ENCODE results near the gene MCM7. TPM values are rescaled to one million over a fixed set of nuclear protein-coding genes. Genes with fewer than 3 reads are reported as not detected.

The MCM7 gene
- polyA plus RNA-seq, 3 donors = 146 to 157 (median 157) TPM

DNA sequence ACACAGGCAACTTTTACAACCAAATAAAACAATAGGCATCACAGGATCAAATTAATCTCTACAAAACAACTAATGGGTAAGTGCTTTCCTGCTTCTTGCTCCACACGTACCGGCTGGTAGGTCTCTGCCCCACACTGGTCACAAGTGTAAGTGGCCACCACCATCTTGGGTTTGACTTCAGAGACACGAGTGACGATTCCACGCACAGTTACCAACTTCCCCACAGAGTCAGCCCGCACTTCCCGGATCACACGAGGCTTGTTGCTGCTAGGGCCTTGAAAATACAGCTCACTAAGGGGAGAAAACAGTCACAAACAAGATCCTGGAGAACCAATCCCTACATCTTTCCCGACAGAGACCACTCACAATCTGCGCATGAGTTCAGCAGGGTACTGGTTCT lies 2.3 kb downstream of the MCM7 start:
- no peak for DNase-seq (ENCODE audit: low read depth in 3 of 3, low spot score in 2 of 3)

DNA sequence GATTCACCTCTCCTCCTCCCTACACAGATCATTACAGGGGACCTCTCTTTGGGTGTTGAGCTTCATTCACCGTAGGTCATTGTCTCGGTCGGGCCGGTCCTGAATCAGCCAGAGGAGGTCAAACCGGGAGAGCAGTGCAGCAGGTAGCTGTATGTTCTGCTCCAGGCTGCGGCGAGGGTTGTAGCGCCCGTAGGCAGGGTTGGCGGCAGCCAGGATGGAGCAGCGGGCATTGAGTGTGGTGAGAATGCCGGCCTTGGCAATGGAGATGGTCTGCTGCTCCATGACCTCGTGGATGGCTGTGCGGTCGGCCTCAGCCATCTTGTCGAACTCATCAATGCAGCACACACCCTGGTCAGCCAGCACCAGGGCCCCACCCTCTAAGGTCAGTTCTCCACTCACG lies 5.5 kb downstream of the MCM7 start:
- DNase-seq (ENCODE audit: low read depth in 3 of 3, low spot score in 2 of 3) = no peak

DNA sequence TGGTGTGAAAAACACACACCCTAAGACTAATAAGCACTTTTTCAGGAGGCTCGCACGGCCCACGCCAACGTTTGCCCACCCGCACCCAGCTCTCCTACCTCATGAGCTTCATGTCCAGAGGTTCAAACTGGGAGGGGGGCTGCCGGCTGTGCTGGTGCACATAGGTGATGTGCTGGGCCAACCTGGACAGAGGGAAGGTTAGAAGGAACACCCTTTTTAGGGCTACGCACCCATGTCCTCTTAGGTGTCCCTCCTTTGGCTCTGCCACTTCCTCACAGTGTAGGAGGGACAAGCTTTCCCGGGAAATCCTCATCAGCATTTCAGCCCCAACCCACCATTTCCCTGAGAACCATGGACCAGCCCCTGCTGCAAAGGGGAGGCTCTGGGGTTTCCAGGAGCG lies 5.9 kb downstream of the MCM7 start:
- no peak for DNase-seq (ENCODE audit: low read depth in 3 of 3, low spot score in 2 of 3)

DNA sequence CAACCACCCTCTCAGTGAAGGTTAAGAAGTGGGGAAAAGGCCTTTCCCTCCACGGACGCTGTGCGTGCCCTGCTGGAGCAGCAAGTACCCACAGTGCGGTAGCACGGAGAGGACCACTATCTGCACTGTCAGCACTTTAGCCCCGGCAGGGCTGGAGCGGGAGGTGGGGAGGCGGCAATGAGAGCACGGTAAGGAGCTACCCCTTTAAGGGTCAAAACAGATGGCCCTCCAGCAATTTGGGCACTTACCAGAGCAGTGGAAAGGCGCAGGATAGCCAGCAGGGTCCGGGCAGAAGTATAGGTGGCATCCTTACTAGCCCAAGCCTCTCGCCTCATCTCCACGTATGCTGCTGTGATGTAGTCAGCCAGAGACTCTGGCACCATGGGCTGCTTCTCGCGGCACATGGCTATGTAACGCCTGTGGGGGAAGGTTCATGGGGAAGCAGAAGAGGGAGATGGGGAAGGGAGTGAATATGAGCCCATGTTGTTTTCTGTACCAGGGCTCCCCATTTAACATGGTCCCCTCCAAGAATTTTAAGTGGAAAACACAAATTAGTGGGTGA lies 7.2 kb downstream of the MCM7 start:
- no peak for DNase-seq (ENCODE audit: low read depth in 3 of 3, low spot score in 2 of 3)

DNA sequence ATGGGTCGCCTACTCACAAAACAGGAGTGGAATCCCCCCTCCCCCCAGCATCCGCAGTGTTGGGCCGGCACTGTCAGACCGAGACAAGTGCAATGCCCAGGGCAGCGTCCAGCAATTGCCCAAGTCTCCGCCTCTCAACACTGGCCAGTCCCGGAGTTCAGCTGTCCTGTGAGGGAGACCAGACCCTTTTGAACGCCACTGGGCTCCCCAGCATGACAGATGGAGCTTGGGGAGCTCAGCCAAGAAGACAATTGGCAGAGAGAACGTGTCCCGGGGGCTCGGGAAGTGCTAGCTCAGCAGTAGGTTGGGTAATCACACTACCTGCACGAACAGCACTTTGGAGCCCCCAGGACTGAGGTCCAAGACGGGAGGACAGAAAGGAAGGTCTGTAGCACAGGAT lies 7.7 kb downstream of the MCM7 start:
- DNase-seq (ENCODE audit: low read depth in 3 of 3, low spot score in 2 of 3) = no peak

DNA sequence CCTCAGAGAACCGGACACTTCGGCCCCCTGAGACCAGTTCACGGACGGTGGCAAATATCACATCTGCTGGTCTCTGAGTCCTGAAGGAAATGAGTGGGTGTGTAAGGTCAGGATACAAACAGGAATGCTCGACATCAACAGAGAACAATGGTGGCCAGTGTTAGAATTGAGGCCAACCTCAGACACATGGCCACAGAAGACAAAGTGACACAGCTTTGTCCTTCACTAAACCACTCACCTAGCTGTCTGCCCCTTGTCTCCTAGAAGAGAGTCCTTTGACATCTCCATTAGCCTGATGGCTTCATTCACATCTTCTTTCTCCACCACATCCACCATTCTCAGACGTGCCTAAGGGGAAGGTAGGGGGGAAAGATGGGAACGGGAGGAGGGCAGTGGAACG lies 8.1 kb downstream of the MCM7 start:
- DNase-seq (ENCODE audit: low read depth in 3 of 3, low spot score in 2 of 3) = no peak

DNA sequence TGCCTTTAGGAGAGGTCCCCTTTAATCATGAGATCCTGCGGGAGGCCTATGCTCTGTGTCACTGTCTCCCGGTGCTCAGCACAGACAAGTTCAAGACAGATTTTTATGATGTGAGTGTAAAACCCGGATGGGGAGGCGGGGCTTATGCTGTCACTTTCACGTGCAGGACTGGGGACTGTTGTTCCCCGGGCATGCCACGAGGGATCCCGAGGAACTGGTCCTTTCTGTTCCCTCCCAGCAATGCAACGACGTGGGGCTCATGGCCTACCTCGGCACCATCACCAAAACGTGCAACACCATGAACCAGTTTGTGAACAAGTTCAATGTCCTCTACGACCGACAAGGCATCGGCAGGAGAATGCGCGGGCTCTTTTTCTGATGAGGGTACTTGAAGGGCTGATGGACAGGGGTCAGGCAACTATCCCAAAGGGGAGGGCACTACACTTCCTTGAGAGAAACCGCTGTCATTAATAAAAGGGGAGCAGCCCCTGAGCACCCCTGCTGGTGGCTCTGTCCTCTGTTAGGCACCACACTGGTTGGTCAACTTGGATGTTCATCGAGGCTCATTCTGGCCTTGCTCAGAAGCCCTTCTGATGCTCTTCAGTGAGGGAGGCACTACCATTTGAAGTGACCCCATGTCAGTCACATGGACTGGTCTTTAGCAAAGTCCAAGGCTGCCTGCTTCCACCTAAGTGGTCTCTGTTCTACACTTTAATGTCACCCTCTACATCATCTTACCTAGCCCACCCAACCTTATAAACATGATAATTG lies 9.6 kb downstream of the MCM7 start:
- no peak for DNase-seq (ENCODE audit: low read depth in 3 of 3, low spot score in 2 of 3)

DNA sequence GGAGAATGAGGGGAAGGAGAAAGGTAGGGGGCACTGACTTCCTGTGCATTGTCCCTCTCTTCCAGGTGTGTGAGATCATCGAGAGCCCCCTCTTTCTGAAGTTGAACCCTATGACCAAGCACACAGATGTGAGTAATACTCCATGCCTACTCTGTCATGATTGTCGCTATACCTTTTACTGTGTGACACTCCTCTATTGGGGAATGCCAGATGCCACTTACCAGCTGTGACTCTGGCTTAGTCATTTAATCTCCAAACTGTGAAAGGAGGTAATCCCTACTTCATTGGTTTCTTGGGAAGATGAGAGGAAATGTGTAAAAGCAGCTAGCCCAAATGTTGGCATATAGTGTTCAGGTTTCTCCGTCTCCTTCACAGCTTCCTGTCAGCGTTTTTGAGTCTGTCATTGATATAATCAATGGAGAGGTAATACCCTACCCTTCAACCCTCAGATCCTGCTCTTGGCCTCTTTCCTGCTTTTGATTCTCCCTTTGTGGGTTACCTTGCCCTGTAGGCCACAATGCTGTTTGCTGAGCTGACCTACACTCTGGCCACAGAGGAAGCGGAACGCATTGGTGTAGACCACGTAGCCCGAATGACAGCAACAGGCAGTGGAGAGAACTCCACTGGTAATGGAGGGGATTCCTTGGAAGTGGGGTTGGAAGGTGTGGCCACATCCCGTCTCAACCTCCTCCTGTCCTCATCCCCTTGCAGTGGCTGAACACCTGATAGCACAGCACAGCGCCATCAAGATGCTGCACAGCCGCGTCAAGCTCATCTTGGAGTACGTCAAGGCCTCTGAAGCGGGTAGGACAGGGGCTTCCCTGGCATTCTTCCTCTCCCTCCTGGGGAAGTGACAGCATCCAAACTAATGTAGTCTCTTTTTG lies 10.4 kb downstream of the MCM7 start:
- DNase-seq (ENCODE audit: low read depth in 3 of 3, low spot score in 2 of 3) = no peak

DNA sequence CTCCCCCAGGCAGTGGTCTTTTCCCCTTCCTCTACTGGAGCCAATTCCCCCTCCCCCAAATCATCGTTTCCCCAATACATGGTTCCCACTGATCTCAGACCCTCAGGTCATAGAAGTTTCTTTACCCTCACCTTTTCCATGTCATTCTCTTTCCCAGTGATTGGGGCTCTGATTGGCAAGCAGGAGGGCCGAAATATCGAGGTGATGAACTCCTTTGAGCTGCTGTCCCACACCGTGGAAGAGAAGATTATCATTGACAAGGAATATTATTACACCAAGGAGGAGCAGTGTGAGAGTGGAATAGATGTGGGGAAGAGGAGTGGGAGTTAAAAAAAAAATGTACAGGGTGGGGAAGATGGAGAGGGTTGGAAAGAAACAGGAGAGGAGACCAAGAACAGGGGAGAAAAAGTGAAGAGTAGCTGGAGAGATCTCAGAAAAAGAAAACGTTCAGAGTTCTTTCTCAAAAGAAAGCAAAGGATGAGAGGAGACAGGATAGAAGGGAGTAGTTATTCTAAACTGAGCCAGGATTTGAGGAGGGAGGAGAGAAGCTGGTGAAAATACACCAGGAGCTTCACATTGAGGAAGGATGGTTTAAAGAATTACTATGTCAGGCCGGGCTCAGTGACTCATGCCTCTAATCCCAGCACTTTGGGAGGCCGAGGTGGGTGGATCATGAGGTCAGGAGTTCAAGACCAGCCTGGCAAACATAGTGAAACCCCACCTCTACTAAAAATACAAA lies 11.6 kb downstream of the MCM7 start:
- no peak for DNase-seq (ENCODE audit: low read depth in 3 of 3, low spot score in 2 of 3)

DNA sequence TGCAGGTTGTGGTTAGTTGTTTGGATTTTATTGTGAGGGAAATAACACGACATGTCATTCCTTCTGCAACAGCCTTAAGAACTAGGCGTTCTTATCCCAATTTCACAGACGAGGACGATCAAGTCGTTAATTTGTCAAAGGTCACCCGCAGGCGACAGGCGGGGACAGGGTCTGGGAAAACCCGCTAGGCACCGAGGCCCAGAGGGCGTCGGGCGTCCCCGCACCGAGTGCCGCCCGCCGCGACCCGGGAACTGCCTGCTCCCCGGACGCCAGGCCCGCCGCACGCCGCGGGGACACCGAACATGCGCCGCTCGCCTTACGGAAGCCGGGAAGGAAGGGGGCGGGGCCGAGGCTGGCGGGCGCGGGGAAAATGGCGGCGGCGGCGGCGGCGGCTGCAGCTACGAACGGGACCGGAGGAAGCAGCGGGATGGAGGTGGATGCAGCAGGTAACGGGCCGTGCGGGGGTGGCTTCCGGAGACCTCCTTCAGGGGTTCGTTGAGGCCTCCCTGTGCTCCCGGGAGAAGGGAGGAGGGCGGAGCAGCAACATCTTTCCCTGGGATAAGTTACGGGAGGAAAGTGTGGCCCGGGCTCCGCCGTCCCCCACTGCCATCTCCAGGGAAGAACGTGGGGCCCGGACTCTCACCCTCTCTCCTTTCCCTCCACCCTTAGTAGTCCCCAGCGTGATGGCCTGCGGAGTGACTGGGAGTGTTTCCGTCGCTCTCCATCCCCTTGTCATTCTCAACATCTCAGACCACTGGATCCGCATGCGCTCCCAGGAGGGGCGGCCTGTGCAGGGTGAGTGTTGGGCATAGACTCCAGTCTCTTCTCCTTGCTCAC lies 12.4 kb downstream of the MCM7 start, which contains the start of gene COPS6:
TSS of gene COPS6 (plus strand) at position 349 of the 837 bp plus-strand sequence. CDS start at position 371, 22 bp downstream.
- no peak for DNase-seq (ENCODE audit: low read depth in 3 of 3, low spot score in 2 of 3)

DNA sequence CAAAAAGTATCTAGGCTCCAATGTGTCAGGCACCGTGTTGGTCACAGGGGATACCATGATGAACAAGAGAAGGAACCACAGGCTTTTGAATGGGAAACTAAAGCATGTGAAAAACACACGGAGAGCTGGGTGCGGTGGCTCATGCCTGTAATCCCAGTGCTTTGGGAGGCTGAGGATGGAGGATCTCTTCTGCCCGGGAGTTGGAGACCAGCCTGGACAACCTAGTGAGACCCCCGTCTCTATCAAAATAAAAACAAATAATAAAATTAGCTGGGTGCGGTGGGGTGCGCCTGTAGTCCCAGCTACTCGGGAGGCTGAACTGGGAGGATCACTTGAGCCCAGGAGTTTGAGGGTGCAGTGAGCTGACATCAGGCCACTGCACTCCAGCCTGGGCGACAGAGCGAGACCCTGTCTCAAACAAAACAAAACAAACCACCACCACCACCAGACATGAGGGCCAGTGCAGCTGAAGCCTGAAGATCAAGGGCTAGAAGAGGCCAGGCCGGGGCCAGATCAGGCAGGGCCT lies 13.0 kb downstream of the MCM7 start:
- no peak for DNase-seq (ENCODE audit: low read depth in 3 of 3, low spot score in 2 of 3)

DNA sequence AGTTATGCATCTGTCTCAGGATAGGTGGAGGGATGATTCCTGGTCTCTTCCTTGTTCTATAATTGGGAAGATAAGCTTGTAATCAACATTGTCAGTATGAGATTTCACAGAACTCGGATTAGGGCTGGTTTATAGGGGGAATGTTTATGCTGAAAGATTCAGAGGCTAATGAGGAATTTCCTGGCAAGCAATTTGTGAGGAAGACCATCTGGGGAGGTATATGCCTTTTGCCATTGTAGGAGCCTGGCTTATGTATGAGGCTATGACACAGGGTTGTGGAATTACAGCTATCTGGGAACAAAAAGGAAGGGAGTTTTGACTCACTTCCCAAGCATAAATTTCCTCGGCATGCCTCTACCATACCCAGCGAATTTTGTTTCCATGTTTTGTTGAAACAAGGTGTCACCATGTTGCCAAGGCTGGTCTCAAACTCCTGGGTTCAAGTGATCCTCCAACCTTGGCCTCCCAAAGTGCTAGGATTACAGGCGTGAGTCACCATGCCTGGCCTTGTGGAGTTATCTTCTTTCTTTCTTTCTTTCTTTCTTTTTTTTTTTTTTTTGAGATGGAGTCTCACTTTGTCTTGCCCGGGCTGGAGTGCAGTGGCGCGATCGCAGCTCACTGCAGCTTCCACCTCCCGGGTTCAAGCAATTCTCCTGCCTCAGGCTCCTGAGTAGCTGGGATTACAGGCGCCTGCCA lies 14.0 kb downstream of the MCM7 start:
- no peak for DNase-seq (ENCODE audit: low read depth in 3 of 3, low spot score in 2 of 3)

DNA sequence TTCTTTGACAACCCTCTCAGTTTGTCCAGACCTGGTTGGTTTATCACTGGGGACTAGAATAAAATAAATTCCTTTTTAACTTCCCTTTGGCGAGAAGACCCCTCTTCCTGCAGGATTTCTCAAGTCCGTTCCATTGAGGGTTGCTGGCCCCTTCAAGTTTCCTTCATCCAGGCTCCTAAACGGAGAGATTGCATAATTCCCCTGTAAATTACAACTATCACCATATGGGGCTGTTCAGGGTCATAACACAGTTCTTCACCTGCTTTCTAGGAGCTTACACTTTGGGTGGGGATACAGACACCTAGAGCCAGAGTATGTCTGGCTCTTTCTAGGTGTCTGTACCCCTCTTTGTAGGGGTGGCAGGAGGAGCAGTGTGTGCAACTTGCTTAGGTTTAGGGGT lies 15.7 kb downstream of the MCM7 start:
- no peak for DNase-seq (ENCODE audit: low read depth in 3 of 3, low spot score in 2 of 3)

DNA sequence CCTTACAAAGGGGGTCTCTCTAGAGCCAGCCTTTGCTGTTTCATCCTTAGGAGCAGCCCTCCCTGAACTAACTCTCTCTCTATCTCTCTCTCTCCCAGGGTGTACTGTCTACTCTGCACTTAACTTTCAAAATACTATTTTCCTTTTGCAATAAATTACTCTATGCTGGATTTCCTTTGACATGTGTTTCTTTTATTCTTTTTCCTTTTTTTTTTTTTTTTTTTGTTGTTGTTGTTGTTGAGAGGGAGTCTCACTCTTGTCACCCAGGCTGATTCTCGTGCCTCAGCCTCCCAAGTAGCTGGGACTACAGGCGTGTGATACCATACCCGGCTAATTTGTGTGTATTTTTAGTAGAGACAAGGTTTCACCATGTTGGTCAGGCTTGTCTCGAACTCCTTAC lies 18.2 kb downstream of the MCM7 start:
- no peak for DNase-seq (ENCODE audit: low read depth in 3 of 3, low spot score in 2 of 3)

DNA sequence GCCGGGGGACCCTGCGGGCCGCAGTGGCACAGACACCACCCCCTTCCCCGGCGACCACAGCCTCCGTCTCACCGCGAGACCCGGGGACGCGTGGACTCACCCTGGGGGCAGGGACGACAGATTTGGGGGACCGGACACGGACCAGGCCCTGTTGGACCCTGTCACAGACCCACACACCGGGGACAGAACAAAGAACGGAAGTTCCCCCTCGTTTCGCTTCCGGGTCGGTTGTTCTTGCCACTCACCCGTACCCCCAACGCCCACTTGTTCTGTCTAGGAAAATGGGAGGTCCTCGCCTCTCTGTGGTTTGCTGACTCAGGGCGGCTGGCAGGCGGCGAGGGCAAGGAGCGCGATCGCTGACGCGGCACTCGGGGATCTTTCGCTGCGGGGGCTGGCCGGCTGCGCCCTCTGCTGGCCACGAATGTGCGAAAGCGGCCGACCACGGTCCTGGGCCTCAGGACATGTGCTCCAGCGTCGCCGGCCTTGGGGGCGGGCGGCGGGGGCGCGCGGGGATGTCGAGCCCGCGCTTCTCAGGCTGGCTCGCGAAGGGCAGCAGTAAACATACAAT lies 19.6 kb downstream of the MCM7 start, which contains the start of gene ZNF3:
TSS of gene ZNF3 (minus strand) at position 189 of the 568 bp plus-strand sequence. CDS start 4,366 bp downstream, outside the sequence.
- peak; percentile 94 to 98 (median 96) for DNase-seq (ENCODE audit: low read depth in 3 of 3, low spot score in 2 of 3)

DNA sequence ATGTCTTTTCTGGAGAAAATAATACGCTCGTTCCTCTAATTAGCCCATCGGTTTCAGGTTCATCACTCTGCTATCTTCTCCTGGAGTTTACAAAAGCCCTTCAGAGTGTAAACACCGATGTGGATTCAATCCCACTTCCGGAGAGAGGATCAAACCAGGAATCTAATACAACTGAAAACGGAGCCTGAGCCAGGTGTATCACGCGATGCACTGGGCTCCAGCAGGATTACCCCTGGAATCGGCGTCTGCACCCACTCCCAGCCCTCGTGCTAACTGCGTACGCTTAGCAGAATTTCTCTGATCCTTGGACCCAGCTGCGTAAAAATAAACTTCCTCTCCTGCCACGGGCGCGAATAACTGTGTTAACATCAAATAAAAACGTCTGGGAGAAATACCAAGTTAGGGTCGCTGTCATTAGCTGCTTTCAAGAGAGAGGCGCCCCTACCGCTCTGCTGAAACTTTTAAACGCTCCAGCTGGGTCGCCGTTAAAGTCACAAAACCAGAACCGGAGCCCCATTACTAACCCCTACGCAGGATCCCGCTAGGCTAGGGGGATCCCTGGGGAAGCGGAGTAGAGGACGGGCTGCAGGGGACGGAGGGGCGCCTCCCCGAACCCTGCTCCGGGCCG lies 20.2 kb downstream of the MCM7 start:
- no peak for DNase-seq (ENCODE audit: low read depth in 3 of 3, low spot score in 2 of 3)

DNA sequence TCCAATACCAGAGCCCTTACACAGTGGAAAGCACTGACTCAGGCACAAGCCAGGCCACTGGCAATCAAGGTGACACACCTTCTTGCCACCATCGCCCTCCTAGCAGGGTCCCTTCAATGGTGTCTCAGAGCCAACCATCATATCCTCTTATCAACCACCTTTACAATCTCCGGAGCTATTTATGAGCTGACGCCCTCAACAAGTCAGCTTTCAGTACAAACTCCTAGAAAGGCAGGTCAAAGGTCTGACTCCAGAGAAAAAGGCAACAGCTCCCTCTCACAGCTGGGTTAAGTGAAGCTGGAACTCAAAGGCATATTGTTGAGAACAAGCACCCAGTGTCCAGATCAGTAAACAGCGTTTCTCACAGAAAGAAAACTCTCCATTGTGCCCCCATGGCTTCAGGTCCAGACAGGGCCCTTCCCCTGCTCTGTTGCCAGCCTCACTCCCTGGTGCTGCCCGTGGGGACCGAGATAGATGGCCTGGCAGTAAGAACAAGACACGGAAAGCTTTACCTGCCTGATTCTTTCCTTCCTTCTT lies 22.1 kb downstream of the MCM7 start:
- no peak for DNase-seq (ENCODE audit: low read depth in 3 of 3, low spot score in 2 of 3)

DNA sequence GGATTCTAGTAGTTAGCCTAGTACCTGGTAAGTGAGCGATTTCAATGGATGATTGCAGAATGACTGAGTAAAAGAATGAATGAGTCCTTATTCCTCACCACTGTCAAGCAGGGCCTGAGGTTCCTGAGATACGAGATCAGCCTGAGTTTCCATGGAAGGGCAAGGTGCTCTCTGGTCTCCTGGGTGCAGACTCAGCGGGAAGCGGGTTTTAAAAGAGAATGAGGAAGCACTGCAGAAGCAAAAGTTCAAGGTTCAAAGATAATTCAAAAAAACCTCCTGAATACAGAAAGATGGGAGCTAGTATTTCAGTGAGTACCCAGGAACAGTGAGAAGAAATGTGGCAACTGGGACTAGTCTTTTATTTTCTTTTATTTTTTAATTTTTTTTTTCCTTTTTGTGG lies 24.0 kb downstream of the MCM7 start:
- no peak for DNase-seq (ENCODE audit: low read depth in 3 of 3, low spot score in 2 of 3)
